Testis (tissue), 2 donors: ENCODE results near the gene NPEPPS.

Source experiments
- POLR2A ChIP-seq: fragments of 450-650 bp; IDR thresholded peaks from one replicate; pipeline ENCODE4 v1.6.1; 2017; ENCODE audit warnings: antibody characterized with exemption, mild to moderate bottlenecking, moderate library complexity
- TF ChIP-seq, protein P1 (sequence below), 3 experiments: fragments of 450-650 bp in 2 of 3; fragments of 200-600 bp in 1 of 3; sonication (generic) in 1 of 3; IDR thresholded peaks; one replicate each; pipeline ENCODE4 v1.5.1; 2016 to 2019; ENCODE audit warnings: antibody characterized with exemption in 3 of 3, mild to moderate bottlenecking in 2 of 3, moderate library complexity in 1 of 3

- TF ChIP-seq, protein P1, sequence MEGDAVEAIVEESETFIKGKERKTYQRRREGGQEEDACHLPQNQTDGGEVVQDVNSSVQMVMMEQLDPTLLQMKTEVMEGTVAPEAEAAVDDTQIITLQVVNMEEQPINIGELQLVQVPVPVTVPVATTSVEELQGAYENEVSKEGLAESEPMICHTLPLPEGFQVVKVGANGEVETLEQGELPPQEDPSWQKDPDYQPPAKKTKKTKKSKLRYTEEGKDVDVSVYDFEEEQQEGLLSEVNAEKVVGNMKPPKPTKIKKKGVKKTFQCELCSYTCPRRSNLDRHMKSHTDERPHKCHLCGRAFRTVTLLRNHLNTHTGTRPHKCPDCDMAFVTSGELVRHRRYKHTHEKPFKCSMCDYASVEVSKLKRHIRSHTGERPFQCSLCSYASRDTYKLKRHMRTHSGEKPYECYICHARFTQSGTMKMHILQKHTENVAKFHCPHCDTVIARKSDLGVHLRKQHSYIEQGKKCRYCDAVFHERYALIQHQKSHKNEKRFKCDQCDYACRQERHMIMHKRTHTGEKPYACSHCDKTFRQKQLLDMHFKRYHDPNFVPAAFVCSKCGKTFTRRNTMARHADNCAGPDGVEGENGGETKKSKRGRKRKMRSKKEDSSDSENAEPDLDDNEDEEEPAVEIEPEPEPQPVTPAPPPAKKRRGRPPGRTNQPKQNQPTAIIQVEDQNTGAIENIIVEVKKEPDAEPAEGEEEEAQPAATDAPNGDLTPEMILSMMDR (IDR thresholded peaks at IDR 0.05), result no peak
- TF ChIP-seq POLR2A, result no peak
Measured at GRCh38 chr17:47638903-47639302, 108.0 kb downstream of the NPEPPS start.
